Subcutaneous abdominal adipose tissue (tissue), 5 donors: ENCODE data around the gene YIPF2.

Experiments used
- H3K27ac ChIP-seq: one replicate; pipeline ENCODE4 v1.7.0; 2013; ENCODE audit warnings: low read depth, mild to moderate bottlenecking, inconsistent platforms, low read length, moderate library complexity
- H3K27me3 ChIP-seq, 5 donors: one replicate each; pipeline ENCODE4 v1.7.0; 2013; ENCODE audit warnings: low read length in 5 of 5, inconsistent platforms in 1 of 5; ENCODE audit not compliant: control insufficient read depth in 5 of 5, insufficient read depth in 4 of 5
- H3K36me3 ChIP-seq, 5 donors: one replicate each; pipeline ENCODE4 v1.7.0; 2013; ENCODE audit warnings: low read length in 5 of 5; ENCODE audit not compliant: control insufficient read depth in 5 of 5, insufficient read depth in 5 of 5
- H3K4me1 ChIP-seq, 5 donors: one replicate each; pipeline ENCODE4 v1.7.0; 2013; ENCODE audit warnings: low read length in 5 of 5, mild to moderate bottlenecking in 3 of 5, moderate library complexity in 1 of 5; ENCODE audit not compliant: control insufficient read depth in 5 of 5, insufficient read depth in 5 of 5
- H3K4me3 ChIP-seq, 5 donors: one replicate each; pipeline ENCODE4 v1.7.0; 2013; ENCODE audit warnings: low read length in 5 of 5, low read depth in 1 of 5
- H3K9ac ChIP-seq, 5 donors: one replicate each; pipeline ENCODE4 v1.7.0; 2013; ENCODE audit warnings: low read length in 5 of 5, mild to moderate bottlenecking in 4 of 5, moderate library complexity in 3 of 5
- H3K9me3 ChIP-seq, 5 donors: one replicate each; pipeline ENCODE4 v1.7.0; 2013; ENCODE audit warnings: low read length in 5 of 5; ENCODE audit not compliant: control insufficient read depth in 5 of 5
- donor health status: healthy.
- donor health status: healthy.
- donor health status: healthy.
- donor health status: healthy.
- donor health status: healthy.

Gene YIPF2

DNA sequence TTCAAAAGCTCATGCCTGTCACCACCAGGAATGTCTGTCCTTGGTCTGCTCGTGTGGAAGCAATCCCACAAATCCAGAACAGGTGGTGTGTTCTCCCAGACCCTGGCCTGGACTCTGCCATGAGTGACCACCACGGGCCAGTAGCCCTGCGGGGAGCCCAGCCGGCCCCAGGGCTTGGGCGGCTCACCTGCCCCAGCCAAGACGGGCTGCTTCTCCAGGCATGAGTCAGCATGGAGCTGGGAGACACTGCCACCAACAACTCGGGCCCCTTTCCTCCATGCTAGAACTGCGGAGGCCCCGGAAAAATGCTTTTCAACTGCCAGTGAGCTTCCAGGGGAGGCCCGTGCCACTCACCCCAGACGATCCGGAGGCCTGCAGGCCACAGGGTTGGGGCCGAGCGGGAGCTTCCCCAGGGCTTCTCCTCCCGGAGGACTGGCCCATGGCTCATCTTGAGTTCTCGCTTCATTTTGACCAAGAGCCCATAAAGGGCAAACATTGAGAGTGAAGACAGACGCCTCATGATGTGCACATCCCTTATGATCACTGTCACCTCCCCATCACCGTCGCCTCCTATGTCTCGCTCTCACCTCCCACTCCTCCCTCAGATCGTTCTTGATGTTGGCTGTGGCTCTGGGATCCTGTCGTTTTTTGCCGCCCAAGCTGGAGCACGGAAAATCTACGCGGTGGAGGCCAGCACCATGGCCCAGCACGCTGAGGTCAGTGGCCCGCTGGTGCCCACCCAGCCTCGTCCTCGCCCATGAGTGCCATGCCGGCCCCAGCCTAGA is 16.7 kb downstream of the YIPF2 start:
- H3K4me3 ChIP-seq, result no peak overlapping the region
- no peaks in the 10 kb centered on the region for H3K9me3 ChIP-seq
- no peak overlapping the region for H3K9ac ChIP-seq
- H3K27ac ChIP-seq, result no peak overlapping the region
- H3K36me3 ChIP-seq, result peaks cover 0 to 81% (median 63%) of the 10 kb centered on the region in 5 donors
- H3K4me1 ChIP-seq, result peaks cover 0 to 11% (median 9%) of the 10 kb centered on the region in 5 donors
- no peaks in the 10 kb centered on the region for H3K27me3 ChIP-seq

DNA sequence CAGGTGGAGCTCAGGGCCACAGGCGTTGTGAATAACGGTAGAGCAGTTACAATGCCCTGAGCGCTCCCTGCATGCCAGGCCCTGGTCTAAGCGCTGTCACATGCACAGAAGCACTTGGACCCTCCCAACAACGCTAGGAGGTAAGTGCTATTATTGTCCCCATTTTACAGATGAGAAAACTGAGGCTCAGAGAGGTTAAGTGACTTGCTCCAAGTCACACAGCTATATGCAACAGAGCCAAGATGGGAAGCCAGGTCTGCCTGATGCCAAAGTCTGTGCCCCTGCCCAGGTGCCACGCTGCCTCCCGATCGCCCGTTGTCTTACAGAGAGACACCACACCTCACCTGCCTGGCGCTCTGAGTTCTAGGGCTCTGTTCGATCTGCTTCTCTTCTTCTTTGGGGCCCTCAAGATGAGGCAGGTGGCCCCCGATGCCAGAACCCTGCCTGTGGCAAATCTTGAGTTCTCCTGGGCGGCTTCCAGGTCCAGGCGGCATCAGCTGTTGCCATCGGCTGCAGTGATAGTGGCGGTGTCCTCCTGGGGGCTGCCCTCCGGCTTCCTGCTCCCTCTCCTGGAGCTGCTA is 20.0 kb downstream of the YIPF2 start:
- H3K27ac ChIP-seq, result no peak overlapping the region
- peaks cover 0 to 56% (median 39%) of the 10 kb centered on the region in 5 donors for H3K36me3 ChIP-seq
- no peaks in the 10 kb centered on the region for H3K9me3 ChIP-seq
- no peaks in the 10 kb centered on the region for H3K27me3 ChIP-seq
- H3K9ac ChIP-seq, result no peak overlapping the region
- H3K4me1 ChIP-seq, result no peaks in the 10 kb centered on the region
- H3K4me3 ChIP-seq, result no peak overlapping the region

DNA sequence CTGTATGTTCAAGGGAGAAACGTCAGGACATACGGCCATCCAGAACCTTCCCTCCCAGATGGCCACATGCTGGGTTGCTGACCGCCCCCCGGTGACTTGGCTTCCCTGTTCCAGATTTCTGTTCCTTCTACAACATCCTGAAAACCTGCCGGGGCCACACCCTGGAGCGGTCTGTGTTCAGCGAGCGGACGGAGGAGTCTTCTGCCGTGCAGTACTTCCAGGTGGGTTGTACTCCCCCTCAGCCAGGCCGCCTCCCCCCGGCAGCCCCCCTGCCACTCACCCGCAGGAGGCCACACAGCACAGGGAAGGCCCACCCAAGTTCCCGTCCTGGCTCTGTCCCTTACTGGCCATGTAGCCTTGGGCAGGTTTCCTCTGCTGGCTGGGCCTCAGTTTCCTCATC is 20.5 kb downstream of the YIPF2 start:
- no peaks in the 10 kb centered on the region for H3K27me3 ChIP-seq

DNA sequence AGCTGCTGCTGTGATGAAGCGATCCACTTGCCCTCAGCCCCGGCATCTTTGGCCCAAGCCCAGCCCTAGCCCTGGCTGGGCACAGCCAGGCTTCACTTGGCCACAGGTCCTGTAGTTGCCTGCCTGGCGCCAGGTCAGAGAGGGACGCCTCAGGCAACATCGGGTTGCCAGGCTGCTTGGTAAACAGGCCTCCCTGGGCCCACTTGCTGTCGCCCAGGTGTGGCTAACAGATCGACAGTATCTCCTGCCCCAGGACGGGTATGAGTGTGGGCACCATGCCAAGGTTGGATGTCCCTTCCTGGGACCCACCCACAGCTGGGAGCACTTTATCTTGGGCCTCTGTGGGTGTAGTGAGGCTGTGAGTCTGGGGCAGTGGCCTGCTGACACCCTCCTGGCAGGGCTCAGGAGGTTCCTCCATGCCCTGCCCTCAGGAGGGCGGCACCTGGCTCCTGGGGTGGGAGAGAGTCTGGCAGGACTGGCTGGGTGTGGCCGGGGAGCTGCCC is 29.2 kb downstream of the YIPF2 start:
- H3K36me3 ChIP-seq, result no peaks in the 10 kb centered on the region
- H3K4me3 ChIP-seq, result no peak overlapping the region
- H3K9ac ChIP-seq, result peak overlapping the region in 1 of 5 donors; percentile 26
- no peaks in the 10 kb centered on the region for H3K27me3 ChIP-seq
- H3K27ac ChIP-seq, result no peak overlapping the region
- no peaks in the 10 kb centered on the region for H3K9me3 ChIP-seq
- peaks cover 0 to 24% (median 10%) of the 10 kb centered on the region in 5 donors for H3K4me1 ChIP-seq

More for the DNA sequence above, 20.5 kb downstream of the YIPF2 start:
- peaks cover 0 to 55% (median 39%) of the 10 kb centered on the region in 5 donors for H3K36me3 ChIP-seq
- no peak overlapping the region for H3K9ac ChIP-seq
- H3K27ac ChIP-seq, result no peak overlapping the region
- H3K9me3 ChIP-seq, result no peaks in the 10 kb centered on the region
- no peak overlapping the region for H3K4me3 ChIP-seq
- H3K4me1 ChIP-seq, result no peaks in the 10 kb centered on the region

DNA sequence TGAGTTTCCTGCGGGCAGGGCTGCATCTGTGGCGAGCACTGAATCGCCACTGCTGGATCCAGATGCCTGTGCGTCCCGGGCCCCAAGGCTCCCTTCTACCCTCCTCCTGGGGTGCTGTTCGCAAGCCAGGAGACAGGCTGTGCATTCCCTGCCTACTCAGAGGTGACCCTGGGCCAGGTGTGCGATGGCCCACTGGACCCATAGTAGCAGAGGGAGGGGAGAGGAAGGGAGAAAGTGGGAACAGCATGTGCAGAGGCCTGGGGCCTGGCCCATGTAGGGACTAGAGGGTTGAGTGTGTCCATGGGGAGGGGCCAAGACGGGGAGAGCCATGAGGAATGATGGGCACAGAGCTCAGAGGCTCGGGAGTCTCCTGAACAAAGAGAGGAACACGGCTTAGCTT is 29.8 kb downstream of the YIPF2 start:
- H3K27ac ChIP-seq, result no peak overlapping the region
- no peak overlapping the region for H3K4me3 ChIP-seq
- no peaks in the 10 kb centered on the region for H3K27me3 ChIP-seq
- H3K4me1 ChIP-seq, result peaks cover 0 to 24% (median 10%) of the 10 kb centered on the region in 5 donors
- no peaks in the 10 kb centered on the region for H3K9me3 ChIP-seq
- H3K36me3 ChIP-seq, result no peaks in the 10 kb centered on the region
- no peak overlapping the region for H3K9ac ChIP-seq

DNA sequence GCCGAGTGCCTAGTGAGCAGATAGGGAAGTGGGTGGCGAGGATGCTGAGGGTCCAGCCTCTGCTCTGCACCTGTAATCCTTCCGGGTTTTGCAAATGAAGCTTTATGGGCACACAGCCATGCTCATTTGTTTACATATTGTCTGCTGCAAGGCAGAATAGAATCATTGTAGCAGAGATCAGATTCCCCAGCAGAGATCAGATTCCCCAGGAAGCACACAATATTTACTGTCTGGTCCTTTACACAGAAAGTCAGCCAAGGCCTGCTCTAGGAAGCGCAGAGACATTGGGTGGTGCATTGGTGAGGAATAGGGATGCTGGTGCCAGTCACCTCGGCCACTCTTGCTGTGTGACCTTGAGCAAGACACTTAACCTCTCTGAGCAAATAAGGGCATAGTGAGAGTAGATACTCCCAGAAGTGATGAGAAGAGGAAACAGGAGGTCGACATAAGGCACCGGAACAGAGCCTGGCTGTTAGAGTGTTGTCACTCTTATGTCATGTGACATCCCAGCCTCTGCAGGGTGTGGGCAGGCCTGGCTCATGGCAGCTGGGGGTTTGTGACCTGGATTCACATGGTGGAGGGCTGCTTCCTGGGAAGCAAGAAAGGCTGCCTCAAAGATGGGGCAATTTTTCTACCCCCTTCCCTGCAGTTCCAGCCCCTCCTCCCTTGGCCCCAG is 31.4 kb downstream of the YIPF2 start:
- Histone ChIP-seq H3K36me3 (no peaks in the 10 kb centered on the region), H3K4me3 (no peak overlapping the region), H3K27ac (no peak overlapping the region), H3K9me3 (no peaks in the 10 kb centered on the region), H3K9ac (peak overlapping the region in 1 of 5 donors; percentile 14), H3K4me1 (peaks cover 0 to 24% (median 10%) of the 10 kb centered on the region in 5 donors), H3K27me3 (no peaks in the 10 kb centered on the region)

DNA sequence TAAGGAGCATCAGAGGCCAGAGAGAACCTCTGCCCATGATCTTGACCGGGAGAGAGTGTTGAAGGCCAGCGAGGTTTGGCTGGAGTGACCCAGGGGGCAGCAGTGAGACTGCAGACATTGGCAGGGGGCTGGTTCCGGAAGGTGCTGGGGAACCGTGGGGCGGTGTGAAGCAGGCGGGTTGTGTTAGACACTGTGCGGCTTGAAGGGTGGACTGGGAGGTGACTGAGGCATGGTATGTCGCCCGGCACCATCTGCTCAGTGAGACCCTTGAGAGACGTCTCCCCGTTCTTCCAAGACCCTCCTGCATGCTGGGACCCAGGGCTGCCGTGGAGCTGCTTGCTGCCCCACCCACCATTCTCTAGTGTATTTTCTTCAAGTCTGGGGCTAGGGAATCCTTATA is 32.5 kb downstream of the YIPF2 start:
- peaks cover 0 to 27% (median 11%) of the 10 kb centered on the region in 5 donors for H3K4me1 ChIP-seq
- no peak overlapping the region for H3K4me3 ChIP-seq
- no peaks in the 10 kb centered on the region for H3K27me3 ChIP-seq
- H3K9ac ChIP-seq, result no peak overlapping the region
- no peak overlapping the region for H3K27ac ChIP-seq
- H3K9me3 ChIP-seq, result no peaks in the 10 kb centered on the region
- H3K36me3 ChIP-seq, result no peaks in the 10 kb centered on the region

DNA sequence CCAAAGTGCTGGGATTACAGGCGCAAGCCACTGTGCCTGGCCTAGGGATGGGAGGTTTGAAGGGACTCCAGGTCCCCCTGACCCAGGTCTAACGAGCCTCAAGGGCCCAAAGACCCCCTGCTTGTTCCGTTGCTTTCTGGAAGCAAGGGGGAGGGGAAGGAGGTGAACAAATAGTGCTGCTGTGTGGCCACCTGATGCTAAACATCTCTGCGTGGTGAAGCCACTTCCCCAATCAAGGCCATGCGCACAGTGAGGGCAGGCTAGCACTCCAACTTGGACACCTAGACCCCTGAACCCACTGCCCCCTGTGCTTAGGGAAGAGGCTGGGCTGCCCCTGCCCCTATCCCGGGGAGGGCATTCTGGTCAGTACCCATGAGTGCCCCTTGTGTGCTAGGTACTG is 33.1 kb downstream of the YIPF2 start:
- H3K4me3 ChIP-seq, result no peak overlapping the region
- no peaks in the 10 kb centered on the region for H3K9me3 ChIP-seq
- no peak overlapping the region for H3K9ac ChIP-seq
- H3K36me3 ChIP-seq, result no peaks in the 10 kb centered on the region
- no peaks in the 10 kb centered on the region for H3K27me3 ChIP-seq
- peaks cover 0 to 29% (median 11%) of the 10 kb centered on the region in 5 donors for H3K4me1 ChIP-seq
- no peak overlapping the region for H3K27ac ChIP-seq

DNA sequence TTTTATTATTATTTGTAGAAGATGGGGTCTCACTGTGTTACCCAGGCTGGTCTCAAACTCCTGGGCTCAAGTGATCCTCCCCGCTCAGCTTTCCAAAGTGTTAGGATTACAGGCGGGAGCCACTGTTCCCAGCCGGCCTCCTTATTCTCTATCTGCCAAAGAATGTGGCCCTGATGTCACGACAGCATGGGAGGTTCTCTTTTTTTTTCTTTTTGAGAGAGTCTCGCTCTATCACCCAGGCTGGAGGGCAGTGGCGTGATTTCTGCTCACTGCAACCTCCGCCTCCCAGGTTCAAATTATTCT is 33.6 kb downstream of the YIPF2 start:
- Histone ChIP-seq H3K27me3 (no peaks in the 10 kb centered on the region), H3K4me1 (peaks cover 0 to 29% (median 11%) of the 10 kb centered on the region in 5 donors), H3K9me3 (no peaks in the 10 kb centered on the region), H3K4me3 (no peak overlapping the region), H3K36me3 (no peaks in the 10 kb centered on the region), H3K9ac (no peak overlapping the region), H3K27ac (no peak overlapping the region)

DNA sequence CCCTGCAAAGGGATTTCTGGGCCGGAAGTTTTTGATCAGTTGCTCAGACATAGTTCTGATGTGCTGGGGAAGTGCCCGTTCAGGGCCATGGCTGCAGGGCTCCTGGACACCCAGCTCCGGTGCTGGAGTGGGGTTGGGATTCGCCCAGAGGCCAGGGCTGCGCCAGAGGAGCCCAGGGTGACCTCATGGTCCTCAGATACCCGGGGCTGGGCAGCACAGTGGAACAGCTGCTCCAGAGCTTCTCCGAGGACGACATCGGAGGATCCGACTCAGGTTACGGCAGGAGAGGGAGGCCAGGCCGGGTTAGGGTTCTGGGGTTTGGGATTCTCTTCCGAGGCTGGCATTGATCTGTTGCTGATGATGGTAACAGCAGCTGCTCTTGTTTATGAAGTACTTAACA is 36.2 kb downstream of the YIPF2 start:
- Histone ChIP-seq H3K9me3 (no peaks in the 10 kb centered on the region), H3K9ac (no peak overlapping the region), H3K4me1 (peaks cover 0 to 21% (median 7%) of the 10 kb centered on the region in 5 donors), H3K36me3 (no peaks in the 10 kb centered on the region), H3K27me3 (no peaks in the 10 kb centered on the region), H3K27ac (no peak overlapping the region), H3K4me3 (no peak overlapping the region)
